ENCODE results near the gene B4GALT5. TPM values are rescaled to one million over a fixed set of nuclear protein-coding genes. Genes with fewer than 3 reads are reported as not detected.
"Not testable (repeated sequence)": the region's sequence is repeated elsewhere in the genome, so short reads cannot be mapped to it uniquely, and the experiment has no call there.

Gene B4GALT5
- total RNA-seq, 6 donors from 2014 or later = 16.2 to 49.0 (median 36.7) TPM

DNA sequence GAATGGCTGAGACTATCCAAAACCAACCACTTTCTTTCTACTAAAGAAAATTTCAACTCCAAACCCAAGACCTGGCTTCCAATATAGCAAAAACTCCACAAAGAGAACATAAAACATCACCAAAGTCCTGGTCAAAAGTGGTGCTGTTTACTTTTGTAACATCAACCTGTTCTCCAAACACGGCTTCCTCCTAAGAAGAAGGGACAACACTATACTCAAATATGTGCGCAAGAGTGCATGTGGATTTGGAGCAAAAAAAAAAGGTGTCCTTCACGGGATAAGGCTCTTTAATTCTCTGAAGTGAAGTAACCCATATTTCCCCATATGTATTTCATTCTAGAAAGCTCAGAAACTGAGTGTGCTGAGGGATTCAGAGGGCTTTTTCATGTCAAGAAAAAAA, 6.6 kb downstream of the B4GALT5 start:
- H3K27me3 ChIP-seq = no peaks in the 10 kb centered on the region
- DNase-seq = no peak
- H3K4me1 ChIP-seq = peaks cover 52 to 70% (median 61%) of the 10 kb centered on the region in 4 donors
- WGBS, 2 donors = 48 to 74% methylated on average over 3 of the region's 3 CpGs
- TF ChIP-seq POLR2AphosphoS5 (IDR thresholded peaks at IDR 0.05) (no peak), POLR2A (IDR thresholded peaks at IDR 0.05) (no peak), EP300 (IDR thresholded peaks at IDR 0.05) (no peak)
- TF ChIP-seq, protein P1, sequence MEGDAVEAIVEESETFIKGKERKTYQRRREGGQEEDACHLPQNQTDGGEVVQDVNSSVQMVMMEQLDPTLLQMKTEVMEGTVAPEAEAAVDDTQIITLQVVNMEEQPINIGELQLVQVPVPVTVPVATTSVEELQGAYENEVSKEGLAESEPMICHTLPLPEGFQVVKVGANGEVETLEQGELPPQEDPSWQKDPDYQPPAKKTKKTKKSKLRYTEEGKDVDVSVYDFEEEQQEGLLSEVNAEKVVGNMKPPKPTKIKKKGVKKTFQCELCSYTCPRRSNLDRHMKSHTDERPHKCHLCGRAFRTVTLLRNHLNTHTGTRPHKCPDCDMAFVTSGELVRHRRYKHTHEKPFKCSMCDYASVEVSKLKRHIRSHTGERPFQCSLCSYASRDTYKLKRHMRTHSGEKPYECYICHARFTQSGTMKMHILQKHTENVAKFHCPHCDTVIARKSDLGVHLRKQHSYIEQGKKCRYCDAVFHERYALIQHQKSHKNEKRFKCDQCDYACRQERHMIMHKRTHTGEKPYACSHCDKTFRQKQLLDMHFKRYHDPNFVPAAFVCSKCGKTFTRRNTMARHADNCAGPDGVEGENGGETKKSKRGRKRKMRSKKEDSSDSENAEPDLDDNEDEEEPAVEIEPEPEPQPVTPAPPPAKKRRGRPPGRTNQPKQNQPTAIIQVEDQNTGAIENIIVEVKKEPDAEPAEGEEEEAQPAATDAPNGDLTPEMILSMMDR (IDR thresholded peaks at IDR 0.05) = no peak
- H3K27ac ChIP-seq = peak overlapping the region; percentile 15 to 76 (median 47)
- no peak overlapping the region for H3K4me3 ChIP-seq
- ATAC-seq (ENCODE audit: low FRiP score in 2 of 2) = no peak
- no peaks in the 10 kb centered on the region for H3K9me3 ChIP-seq
- no peaks in the 10 kb centered on the region for H3K36me3 ChIP-seq

DNA sequence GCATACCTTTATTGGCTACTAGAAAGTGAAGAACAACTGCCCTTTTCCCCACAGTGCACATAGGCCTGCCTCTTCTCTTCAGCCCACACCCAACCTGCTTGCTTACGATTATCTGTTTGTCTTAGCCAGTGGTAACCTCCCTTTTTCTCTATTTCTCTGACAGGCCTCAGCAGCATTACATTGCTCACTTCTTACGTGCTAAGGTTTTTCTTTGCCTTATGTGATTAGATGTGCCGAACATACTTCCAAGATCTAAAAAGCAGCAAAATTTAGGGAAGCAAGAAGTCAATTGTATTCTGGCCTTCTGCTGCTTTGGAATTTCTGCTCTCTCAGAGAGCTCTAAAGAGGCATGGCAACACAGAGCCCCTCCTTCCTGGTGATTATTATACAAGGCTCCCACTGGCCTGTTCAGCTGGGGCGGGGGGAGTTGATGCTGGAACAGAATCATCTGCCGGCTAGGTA, 7.0 kb downstream of the B4GALT5 start:
- Histone ChIP-seq H3K9me3 (no peaks in the 10 kb centered on the region), H3K4me3 (no peak overlapping the region), H3K4me1 (peaks cover 50 to 65% (median 62%) of the 10 kb centered on the region in 4 donors), H3K27ac (peak overlapping the region; percentile 15 to 76 (median 47)), H3K36me3 (no peaks in the 10 kb centered on the region), H3K27me3 (no peaks in the 10 kb centered on the region)
- DNase-seq = no peak
- 47 to 54% methylated on average over 5 of the region's 5 CpGs for WGBS, 2 donors
- TF ChIP-seq EP300 (IDR thresholded peaks at IDR 0.05) (no peak), POLR2AphosphoS5 (IDR thresholded peaks at IDR 0.05) (no peak), POLR2A (IDR thresholded peaks at IDR 0.05) (no peak)
- TF ChIP-seq, protein P1 (IDR thresholded peaks at IDR 0.05) = no peak
- peak in 1 of 2 donors; percentile 26 for ATAC-seq (ENCODE audit: low FRiP score in 2 of 2)

DNA sequence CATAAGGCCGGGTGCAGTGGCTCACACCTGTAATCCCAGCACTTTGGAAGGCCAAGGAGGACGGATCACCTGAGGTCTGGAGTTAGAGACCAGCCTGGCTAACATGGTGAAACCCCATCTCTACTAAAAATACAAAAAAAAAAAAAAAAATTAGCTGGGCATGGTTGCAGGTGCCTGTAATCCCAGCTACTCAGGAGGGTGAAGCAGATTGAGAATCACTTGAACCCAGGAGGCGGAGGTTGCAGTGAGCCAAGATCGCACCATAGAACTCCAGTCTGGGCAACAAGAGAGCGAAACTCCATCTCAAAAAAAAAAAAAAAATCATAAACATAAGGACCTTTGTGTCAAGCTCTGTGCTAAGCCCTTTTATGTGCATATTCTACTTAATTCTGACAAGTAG, 7.8 kb downstream of the B4GALT5 start:
- ATAC-seq (ENCODE audit: low FRiP score in 2 of 2) = not testable (repeated sequence)

DNA sequence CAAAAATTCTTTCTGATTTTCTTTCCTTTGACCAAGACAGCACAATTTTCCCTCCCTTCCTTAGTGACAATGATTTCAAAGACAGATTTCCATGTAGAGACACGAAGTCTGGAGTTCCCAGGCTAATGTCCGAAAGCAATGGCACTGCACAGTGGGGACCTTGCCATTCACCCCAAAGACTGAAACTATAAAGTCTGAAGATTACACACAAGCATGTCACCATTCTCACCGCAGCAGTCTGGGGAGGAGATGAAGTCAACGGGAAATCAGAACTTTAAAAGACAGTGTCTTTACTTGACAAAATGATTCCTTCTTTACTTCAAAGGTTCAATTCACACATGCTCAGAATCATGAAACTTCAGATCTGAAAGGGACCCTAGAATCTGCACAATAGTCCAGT, 8.3 kb downstream of the B4GALT5 start:
- ATAC-seq (ENCODE audit: low FRiP score in 2 of 2) (no peak), DNase-seq (no peak)
- no peaks in the 10 kb centered on the region for H3K9me3 ChIP-seq
- no peak for TF ChIP-seq POLR2A (IDR thresholded peaks at IDR 0.05)
- TF ChIP-seq EP300 (IDR thresholded peaks at IDR 0.05) = no peak
- TF ChIP-seq POLR2AphosphoS5 (IDR thresholded peaks at IDR 0.05) = no peak
- TF ChIP-seq, protein P1 (IDR thresholded peaks at IDR 0.05) = no peak
- 73 to 78% methylated on average over 4 of the region's 4 CpGs for WGBS, 2 donors
- H3K27me3 ChIP-seq = no peaks in the 10 kb centered on the region
- H3K27ac ChIP-seq = peak overlapping the region in 2 of 4 donors; percentile 46 to 76
- H3K4me3 ChIP-seq = no peak overlapping the region
- H3K36me3 ChIP-seq = no peaks in the 10 kb centered on the region
- H3K4me1 ChIP-seq = peaks cover 50 to 62% (median 60%) of the 10 kb centered on the region in 4 donors

More for the DNA sequence above, 7.8 kb downstream of the B4GALT5 start:
- H3K9me3 ChIP-seq, DNase-seq, H3K36me3 ChIP-seq, H3K4me3 ChIP-seq, H3K27me3 ChIP-seq: not testable (repeated sequence)
- 79 to 85% methylated on average over 5 of the region's 5 CpGs for WGBS, 2 donors
- Histone ChIP-seq H3K27ac (peak overlapping the region in 2 of 4 donors; percentile 46 to 76), H3K4me1 (peaks cover 48 to 63% (median 62%) of the 10 kb centered on the region in 4 donors)

DNA sequence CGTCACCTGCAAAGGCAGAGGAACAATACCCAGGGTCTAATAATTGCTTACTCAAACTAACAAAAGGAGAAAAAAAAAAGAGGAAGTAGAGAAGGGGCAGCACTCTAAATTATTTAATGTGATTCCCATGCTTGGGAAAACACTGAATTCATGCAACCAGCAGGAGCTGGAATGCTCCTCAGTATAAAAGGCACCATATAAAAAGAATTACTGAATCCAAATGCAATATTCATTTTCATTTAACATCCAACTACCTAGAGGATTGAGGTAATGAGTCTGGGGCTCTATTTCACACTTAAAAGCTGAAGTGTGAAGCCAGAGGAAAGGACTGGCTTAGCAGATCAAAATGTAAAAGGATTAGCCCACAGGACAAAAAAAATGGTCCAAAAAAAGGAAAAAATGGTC, 8.7 kb downstream of the B4GALT5 start:
- DNase-seq (no peak), ATAC-seq (ENCODE audit: low FRiP score in 2 of 2) (no peak)
- H3K27ac ChIP-seq = peak overlapping the region in 2 of 4 donors; percentile 46 to 76
- no peaks in the 10 kb centered on the region for H3K9me3 ChIP-seq
- peaks cover 53 to 63% (median 62%) of the 10 kb centered on the region in 4 donors for H3K4me1 ChIP-seq
- no peak overlapping the region for H3K4me3 ChIP-seq
- H3K36me3 ChIP-seq = no peaks in the 10 kb centered on the region
- 74 to 78% methylated on average over 1 of the region's 1 CpG for WGBS, 2 donors
- H3K27me3 ChIP-seq = no peaks in the 10 kb centered on the region
- TF ChIP-seq, protein P1 (IDR thresholded peaks at IDR 0.05) = no peak
- TF ChIP-seq POLR2AphosphoS5 (IDR thresholded peaks at IDR 0.05) (no peak), POLR2A (IDR thresholded peaks at IDR 0.05) (no peak), EP300 (IDR thresholded peaks at IDR 0.05) (no peak)
